Measurements from ENCODE around the gene MIEN1. TPM values are rescaled to one million over a fixed set of nuclear protein-coding genes. Genes with fewer than 3 reads are reported as not detected.

Gene MIEN1
- total and polyA plus RNA-seq, 2 of the 13 experiments (the other 11 are each of a cell fraction or from before 2014, with no cell fraction given) = 40.6 to 56.6 TPM

DNA sequence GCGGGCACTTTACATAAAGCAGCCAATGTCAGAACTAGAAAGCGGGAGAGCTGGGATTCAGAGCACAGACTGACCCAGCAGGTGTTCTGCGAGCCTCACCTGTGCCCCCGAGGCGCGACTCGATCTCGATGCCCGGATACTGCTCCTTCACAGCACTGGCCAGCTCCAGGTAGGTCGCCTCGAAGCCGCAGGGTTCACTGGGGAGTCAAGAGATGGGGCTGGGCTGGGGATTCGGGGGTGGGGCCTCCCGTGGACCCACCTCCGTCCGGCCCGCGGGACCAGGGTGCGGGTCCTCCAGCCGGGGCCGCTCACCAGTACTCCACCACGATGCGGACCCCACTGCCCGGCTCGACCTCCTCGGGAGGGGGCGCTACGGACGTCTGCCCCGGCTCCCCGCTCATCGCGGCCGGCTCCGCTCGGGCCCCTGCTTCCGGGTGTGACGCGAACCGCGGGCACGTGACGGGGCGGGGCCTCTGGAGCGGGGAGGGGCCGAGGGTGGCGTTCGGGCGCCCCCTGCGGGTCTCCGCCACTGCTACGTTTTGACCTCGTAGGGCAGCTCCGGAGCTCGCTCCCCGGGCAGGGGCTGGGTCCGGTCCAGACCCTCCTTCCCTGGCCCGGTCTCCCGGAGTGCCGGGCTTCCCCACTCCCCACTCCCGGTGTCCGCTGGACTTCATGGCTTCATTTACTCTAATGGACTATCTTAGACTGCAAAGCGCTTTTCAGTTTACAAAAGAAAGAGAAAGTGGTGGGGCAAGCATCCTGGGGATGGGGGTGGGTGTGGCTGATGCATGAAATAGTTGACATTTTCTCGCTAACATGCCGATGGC lies at the start of gene MIEN1 (continued):
- TF ChIP-seq ZBTB40 (IDR thresholded peaks at IDR 0.05) (no peak), ZBTB40 (CRISPR knock-in tag; IDR thresholded peaks at IDR 0.05) (peak; percentile 53; the same call in 1 of the 2 replicates), GLI4 (CRISPR knock-in tag; IDR thresholded peaks at IDR 0.05; ENCODE audit: borderline replicate concordance) (0 out of 2 replicates have a peak, but pooled peaks have one; percentile 41), ZNF772 (CRISPR knock-in tag; IDR thresholded peaks at IDR 0.05) (peak; percentile 72; the same call in 1 of the 2 replicates), ZNF552 (CRISPR knock-in tag; IDR thresholded peaks at IDR 0.05; ENCODE audit: borderline replicate concordance) (no peak), PCBP2 (optimal IDR thresholded peaks at IDR 0.05; ENCODE audit: low read depth, low read length, poor library complexity, severe bottlenecking) (no peak), FOXO1 (CRISPR knock-in tag; IDR thresholded peaks at IDR 0.05) (peak; percentile 78; the same call in 1 of the 2 replicates), ZFY (CRISPR knock-in tag; IDR thresholded peaks at IDR 0.05) (peak; percentile 80), LRRFIP1 (CRISPR knock-in tag; conservative IDR thresholded peaks at IDR 0.05) (no peak), ZNF883 (CRISPR knock-in tag; IDR thresholded peaks at IDR 0.05; ENCODE audit: not compliant biosample characterization) (peak; percentile 97)
- TF ChIP-seq, protein P1, sequence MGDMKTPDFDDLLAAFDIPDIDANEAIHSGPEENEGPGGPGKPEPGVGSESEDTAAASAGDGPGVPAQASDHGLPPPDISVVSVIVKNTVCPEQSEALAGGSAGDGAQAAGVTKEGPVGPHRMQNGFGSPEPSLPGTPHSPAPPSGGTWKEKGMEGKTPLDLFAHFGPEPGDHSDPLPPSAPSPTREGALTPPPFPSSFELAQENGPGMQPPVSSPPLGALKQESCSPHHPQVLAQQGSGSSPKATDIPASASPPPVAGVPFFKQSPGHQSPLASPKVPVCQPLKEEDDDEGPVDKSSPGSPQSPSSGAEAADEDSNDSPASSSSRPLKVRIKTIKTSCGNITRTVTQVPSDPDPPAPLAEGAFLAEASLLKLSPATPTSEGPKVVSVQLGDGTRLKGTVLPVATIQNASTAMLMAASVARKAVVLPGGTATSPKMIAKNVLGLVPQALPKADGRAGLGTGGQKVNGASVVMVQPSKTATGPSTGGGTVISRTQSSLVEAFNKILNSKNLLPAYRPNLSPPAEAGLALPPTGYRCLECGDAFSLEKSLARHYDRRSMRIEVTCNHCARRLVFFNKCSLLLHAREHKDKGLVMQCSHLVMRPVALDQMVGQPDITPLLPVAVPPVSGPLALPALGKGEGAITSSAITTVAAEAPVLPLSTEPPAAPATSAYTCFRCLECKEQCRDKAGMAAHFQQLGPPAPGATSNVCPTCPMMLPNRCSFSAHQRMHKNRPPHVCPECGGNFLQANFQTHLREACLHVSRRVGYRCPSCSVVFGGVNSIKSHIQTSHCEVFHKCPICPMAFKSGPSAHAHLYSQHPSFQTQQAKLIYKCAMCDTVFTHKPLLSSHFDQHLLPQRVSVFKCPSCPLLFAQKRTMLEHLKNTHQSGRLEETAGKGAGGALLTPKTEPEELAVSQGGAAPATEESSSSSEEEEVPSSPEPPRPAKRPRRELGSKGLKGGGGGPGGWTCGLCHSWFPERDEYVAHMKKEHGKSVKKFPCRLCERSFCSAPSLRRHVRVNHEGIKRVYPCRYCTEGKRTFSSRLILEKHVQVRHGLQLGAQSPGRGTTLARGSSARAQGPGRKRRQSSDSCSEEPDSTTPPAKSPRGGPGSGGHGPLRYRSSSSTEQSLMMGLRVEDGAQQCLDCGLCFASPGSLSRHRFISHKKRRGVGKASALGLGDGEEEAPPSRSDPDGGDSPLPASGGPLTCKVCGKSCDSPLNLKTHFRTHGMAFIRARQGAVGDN (CRISPR knock-in tag; IDR thresholded peaks at IDR 0.05) = peak; percentile 97

Measured in HepG2 (cell line).